SK-N-SH treated with all-trans-retinoic acid at 6 μM for 48 hours (cell line): ENCODE data around the gene DST.

Source experiments
- ATAC-seq: fragments of 200-7000 bp; cut with Tn5 transposase; 3 replicates; pipeline ENCODE4 v1.9.1; 2020; ENCODE audit warnings: mild to moderate bottlenecking, moderate library complexity
- ARNTL ChIP-seq: fragments of 450-650 bp; formaldehyde crosslinking; IDR thresholded peaks from 2 replicates; pipeline ENCODE4 v1.5.0; 2020; ENCODE audit warnings: low read depth, mild to moderate bottlenecking, moderate library complexity, borderline replicate concordance
- BACH2 ChIP-seq: fragments of 250-450 bp; sonication (Bioruptor Pico); IDR thresholded peaks from 2 replicates; pipeline ENCODE4 v1.9.0; 2021; ENCODE audit warnings: mild to moderate bottlenecking, borderline replicate concordance
- CSDC2 ChIP-seq: fragments of 250-450 bp; sonication (Bioruptor Pico); IDR thresholded peaks from 2 replicates; pipeline ENCODE4 v1.5.0; 2020; ENCODE audit warnings: mild to moderate bottlenecking, moderate library complexity
- ESRRG ChIP-seq: fragments of 250-450 bp; sonication (Bioruptor Pico); IDR thresholded peaks from 2 replicates; pipeline ENCODE4 v1.6.1; 2021; ENCODE audit warnings: mild to moderate bottlenecking
- GLIS3 ChIP-seq: fragments of 250-450 bp; sonication (Bioruptor Pico); IDR thresholded peaks from 2 replicates; pipeline ENCODE4 v1.5.0; 2020; ENCODE audit warnings: mild to moderate bottlenecking, moderate library complexity
- ISL1 ChIP-seq: fragments of 250-450 bp; sonication (Bioruptor Pico); IDR thresholded peaks from 2 replicates; pipeline ENCODE4 v2.1.2; 2022; ENCODE audit warnings: mild to moderate bottlenecking, moderate library complexity
- OSR1 ChIP-seq: fragments of 250-450 bp; sonication (Bioruptor Pico); IDR thresholded peaks from 2 replicates; pipeline ENCODE4 v1.8.0; 2022; ENCODE audit warnings: moderate library complexity, mild to moderate bottlenecking, inconsistent platforms
- PPARA ChIP-seq: fragments of 250-450 bp; sonication (Bioruptor Pico); IDR thresholded peaks from 2 replicates; pipeline ENCODE4 v1.5.0; 2020; ENCODE audit warnings: mild to moderate bottlenecking, borderline replicate concordance
- RARB ChIP-seq: fragments of 250-450 bp; sonication (Bioruptor Pico); IDR thresholded peaks from 2 replicates; pipeline ENCODE4 v1.8.0; 2021; ENCODE audit warnings: mild to moderate bottlenecking, moderate library complexity
- SNAI2 ChIP-seq: fragments of 250-450 bp; sonication (Bioruptor Pico); IDR thresholded peaks from 2 replicates; pipeline ENCODE4 v1.5.0; 2020; ENCODE audit warnings: mild to moderate bottlenecking, moderate library complexity
- TCF4 ChIP-seq: fragments of 250-450 bp; sonication (Bioruptor Pico); IDR thresholded peaks from 2 replicates; pipeline ENCODE4 v1.8.0; 2021; ENCODE audit warnings: mild to moderate bottlenecking, moderate library complexity, borderline replicate concordance
- TOX ChIP-seq: fragments of 250-450 bp; sonication (Bioruptor Pico); IDR thresholded peaks from 2 replicates; pipeline ENCODE4 v1.8.0; 2021; ENCODE audit warnings: mild to moderate bottlenecking, moderate library complexity, borderline replicate concordance
- ZC3H10 ChIP-seq: fragments of 250-450 bp; sonication (Bioruptor Pico); IDR thresholded peaks from 2 replicates; pipeline ENCODE4 v1.5.1; 2021; ENCODE audit warnings: mild to moderate bottlenecking, moderate library complexity
- ZFP3 ChIP-seq: fragments of 250-450 bp; sonication (Bioruptor Pico); IDR thresholded peaks from 2 replicates; pipeline ENCODE4 v1.5.0; 2020; ENCODE audit warnings: mild to moderate bottlenecking, moderate library complexity
- ZFP30 ChIP-seq: fragments of 450-650 bp; formaldehyde crosslinking; IDR thresholded peaks from 2 replicates; pipeline ENCODE4 v1.5.0; 2022; ENCODE audit warnings: mild to moderate bottlenecking, moderate library complexity
- ZNF565 ChIP-seq: fragments of 450-650 bp; formaldehyde crosslinking; conservative IDR thresholded peaks from 2 replicates; pipeline ENCODE4 v1.5.0; 2020; ENCODE audit warnings: low read depth, mild to moderate bottlenecking, moderate library complexity
- ZNF70 ChIP-seq: fragments of 450-650 bp; formaldehyde crosslinking; IDR thresholded peaks from 2 replicates; pipeline ENCODE4 v1.5.0; 2020; ENCODE audit warnings: mild to moderate bottlenecking, moderate library complexity
- ZNF8 ChIP-seq: fragments of 450-650 bp; formaldehyde crosslinking; IDR thresholded peaks from 2 replicates; pipeline ENCODE4 v1.5.0; 2020; ENCODE audit warnings: mild to moderate bottlenecking, moderate library complexity
- TF ChIP-seq, protein P1 (sequence below): fragments of 250-450 bp; sonication (Bioruptor Pico); IDR thresholded peaks from 2 replicates; pipeline ENCODE4 v1.8.0; 2021; ENCODE audit warnings: low read depth, mild to moderate bottlenecking, moderate library complexity, borderline replicate concordance
- TF ChIP-seq, protein P2 (sequence below): fragments of 250-450 bp; sonication (Bioruptor Pico); IDR thresholded peaks from 2 replicates; pipeline ENCODE4 v1.5.0; 2020; ENCODE audit warnings: mild to moderate bottlenecking, moderate library complexity
- TF ChIP-seq, protein P3 (sequence below): fragments of 250-450 bp; sonication (Bioruptor Pico); IDR thresholded peaks from 2 replicates; pipeline ENCODE4 v1.5.1; 2020; ENCODE audit warnings: low read depth, mild to moderate bottlenecking, moderate library complexity
- TF ChIP-seq, protein P4 (sequence below): fragments of 250-450 bp; sonication (Bioruptor Pico); IDR thresholded peaks from 2 replicates; pipeline ENCODE4 v1.5.1; 2021; ENCODE audit warnings: mild to moderate bottlenecking, moderate library complexity

The DST gene

DNA sequence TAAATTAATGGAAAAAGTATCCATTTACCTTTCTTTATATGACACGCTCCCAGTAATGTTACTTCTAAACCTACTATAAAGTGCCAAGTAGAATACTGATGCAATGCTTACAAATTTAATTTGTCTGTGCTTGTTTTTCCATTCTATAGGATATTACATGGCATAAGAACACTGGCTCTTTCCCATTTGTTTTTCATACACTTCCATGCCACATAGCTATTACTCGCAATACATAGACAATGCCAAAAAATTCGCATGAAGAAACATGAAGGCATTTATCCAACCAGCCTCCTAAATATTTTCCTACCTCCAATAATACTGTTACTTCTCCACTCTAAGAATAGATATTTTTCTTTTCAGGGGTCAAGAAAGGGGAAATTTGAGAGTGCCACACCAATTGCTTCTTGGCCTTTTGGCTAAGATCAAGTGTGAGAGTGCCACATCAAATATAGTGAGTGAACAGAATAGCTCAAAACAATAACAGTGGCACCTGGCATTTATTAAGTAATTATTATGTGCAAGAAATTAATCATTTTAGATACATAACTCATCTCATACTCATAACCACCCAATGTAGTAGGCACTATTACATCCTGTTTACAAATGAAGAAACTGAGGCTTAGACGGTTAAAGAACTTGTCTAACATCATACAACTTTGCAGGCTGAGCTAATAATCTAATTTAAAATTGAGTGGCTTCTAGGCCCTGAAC, 845 bp upstream of the DST start:
- ATAC-seq, result peak; percentile 17; the same call in 2 of the 3 replicates
- TF ChIP-seq ISL1 (CRISPR knock-in tag) (no peak), RARB (no peak), CSDC2 (CRISPR knock-in tag) (no peak), ZNF8 (CRISPR knock-in tag) (no peak), ZC3H10 (CRISPR knock-in tag) (no peak), ESRRG (CRISPR knock-in tag) (no peak), ARNTL (no peak), ZNF70 (CRISPR knock-in tag) (no peak), TCF4 (CRISPR knock-in tag) (no peak), SNAI2 (CRISPR knock-in tag) (no peak), GLIS3 (CRISPR knock-in tag) (no peak), TOX (CRISPR knock-in tag) (no peak)
- TF ChIP-seq, protein P1, sequence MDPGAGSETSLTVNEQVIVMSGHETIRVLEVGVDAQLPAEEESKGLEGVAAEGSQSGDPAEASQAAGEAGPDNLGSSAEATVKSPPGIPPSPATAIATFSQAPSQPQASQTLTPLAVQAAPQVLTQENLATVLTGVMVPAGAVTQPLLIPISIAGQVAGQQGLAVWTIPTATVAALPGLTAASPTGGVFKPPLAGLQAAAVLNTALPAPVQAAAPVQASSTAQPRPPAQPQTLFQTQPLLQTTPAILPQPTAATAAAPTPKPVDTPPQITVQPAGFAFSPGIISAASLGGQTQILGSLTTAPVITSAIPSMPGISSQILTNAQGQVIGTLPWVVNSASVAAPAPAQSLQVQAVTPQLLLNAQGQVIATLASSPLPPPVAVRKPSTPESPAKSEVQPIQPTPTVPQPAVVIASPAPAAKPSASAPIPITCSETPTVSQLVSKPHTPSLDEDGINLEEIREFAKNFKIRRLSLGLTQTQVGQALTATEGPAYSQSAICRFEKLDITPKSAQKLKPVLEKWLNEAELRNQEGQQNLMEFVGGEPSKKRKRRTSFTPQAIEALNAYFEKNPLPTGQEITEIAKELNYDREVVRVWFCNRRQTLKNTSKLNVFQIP (CRISPR knock-in tag), result no peak
- TF ChIP-seq, protein P2, sequence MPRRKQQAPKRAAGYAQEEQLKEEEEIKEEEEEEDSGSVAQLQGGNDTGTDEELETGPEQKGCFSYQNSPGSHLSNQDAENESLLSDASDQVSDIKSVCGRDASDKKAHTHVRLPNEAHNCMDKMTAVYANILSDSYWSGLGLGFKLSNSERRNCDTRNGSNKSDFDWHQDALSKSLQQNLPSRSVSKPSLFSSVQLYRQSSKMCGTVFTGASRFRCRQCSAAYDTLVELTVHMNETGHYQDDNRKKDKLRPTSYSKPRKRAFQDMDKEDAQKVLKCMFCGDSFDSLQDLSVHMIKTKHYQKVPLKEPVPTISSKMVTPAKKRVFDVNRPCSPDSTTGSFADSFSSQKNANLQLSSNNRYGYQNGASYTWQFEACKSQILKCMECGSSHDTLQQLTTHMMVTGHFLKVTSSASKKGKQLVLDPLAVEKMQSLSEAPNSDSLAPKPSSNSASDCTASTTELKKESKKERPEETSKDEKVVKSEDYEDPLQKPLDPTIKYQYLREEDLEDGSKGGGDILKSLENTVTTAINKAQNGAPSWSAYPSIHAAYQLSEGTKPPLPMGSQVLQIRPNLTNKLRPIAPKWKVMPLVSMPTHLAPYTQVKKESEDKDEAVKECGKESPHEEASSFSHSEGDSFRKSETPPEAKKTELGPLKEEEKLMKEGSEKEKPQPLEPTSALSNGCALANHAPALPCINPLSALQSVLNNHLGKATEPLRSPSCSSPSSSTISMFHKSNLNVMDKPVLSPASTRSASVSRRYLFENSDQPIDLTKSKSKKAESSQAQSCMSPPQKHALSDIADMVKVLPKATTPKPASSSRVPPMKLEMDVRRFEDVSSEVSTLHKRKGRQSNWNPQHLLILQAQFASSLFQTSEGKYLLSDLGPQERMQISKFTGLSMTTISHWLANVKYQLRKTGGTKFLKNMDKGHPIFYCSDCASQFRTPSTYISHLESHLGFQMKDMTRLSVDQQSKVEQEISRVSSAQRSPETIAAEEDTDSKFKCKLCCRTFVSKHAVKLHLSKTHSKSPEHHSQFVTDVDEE (CRISPR knock-in tag), result no peak
- TF ChIP-seq, protein P3, sequence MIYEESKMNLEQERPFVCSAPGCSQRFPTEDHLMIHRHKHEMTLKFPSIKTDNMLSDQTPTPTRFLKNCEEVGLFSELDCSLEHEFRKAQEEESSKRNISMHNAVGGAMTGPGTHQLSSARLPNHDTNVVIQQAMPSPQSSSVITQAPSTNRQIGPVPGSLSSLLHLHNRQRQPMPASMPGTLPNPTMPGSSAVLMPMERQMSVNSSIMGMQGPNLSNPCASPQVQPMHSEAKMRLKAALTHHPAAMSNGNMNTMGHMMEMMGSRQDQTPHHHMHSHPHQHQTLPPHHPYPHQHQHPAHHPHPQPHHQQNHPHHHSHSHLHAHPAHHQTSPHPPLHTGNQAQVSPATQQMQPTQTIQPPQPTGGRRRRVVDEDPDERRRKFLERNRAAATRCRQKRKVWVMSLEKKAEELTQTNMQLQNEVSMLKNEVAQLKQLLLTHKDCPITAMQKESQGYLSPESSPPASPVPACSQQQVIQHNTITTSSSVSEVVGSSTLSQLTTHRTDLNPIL (CRISPR knock-in tag), result no peak
- TF ChIP-seq, protein P4, sequence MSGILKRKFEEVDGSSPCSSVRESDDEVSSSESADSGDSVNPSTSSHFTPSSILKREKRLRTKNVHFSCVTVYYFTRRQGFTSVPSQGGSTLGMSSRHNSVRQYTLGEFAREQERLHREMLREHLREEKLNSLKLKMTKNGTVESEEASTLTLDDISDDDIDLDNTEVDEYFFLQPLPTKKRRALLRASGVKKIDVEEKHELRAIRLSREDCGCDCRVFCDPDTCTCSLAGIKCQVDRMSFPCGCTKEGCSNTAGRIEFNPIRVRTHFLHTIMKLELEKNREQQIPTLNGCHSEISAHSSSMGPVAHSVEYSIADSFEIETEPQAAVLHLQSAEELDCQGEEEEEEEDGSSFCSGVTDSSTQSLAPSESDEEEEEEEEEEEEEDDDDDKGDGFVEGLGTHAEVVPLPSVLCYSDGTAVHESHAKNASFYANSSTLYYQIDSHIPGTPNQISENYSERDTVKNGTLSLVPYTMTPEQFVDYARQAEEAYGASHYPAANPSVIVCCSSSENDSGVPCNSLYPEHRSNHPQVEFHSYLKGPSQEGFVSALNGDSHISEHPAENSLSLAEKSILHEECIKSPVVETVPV (CRISPR knock-in tag), result no peak

DNA sequence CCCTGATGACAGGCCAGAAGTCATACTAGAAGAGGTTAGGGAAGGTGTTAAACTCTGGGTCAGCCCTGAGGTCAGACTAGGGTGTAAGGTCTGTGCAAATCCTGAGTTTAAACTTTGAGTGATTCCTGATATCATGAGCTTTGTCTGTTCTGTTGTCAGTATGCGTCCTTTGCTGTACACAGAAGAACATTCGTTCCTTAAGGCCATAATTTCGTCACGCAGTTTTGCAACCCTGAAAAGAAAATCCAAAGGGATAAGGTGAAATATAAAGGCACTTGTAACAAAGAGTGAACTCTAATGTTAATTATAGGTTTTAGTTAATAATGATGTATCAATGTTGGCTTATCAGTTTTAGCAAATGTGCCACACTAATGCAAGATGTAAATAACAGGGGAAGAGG, 2.3 kb downstream of the DST start:
- ATAC-seq, result no peak
- TF ChIP-seq RARB (no peak), CSDC2 (CRISPR knock-in tag) (no peak), GLIS3 (CRISPR knock-in tag) (no peak), ESRRG (CRISPR knock-in tag) (no peak), OSR1 (CRISPR knock-in tag) (no peak), ZFP30 (CRISPR knock-in tag) (no peak), ZC3H10 (CRISPR knock-in tag) (no peak), TOX (CRISPR knock-in tag) (no peak), ZFP3 (CRISPR knock-in tag) (no peak), ZNF70 (CRISPR knock-in tag) (no peak), BACH2 (CRISPR knock-in tag) (no peak), ARNTL (no peak)
- TF ChIP-seq, protein P1 (CRISPR knock-in tag), result no peak

DNA sequence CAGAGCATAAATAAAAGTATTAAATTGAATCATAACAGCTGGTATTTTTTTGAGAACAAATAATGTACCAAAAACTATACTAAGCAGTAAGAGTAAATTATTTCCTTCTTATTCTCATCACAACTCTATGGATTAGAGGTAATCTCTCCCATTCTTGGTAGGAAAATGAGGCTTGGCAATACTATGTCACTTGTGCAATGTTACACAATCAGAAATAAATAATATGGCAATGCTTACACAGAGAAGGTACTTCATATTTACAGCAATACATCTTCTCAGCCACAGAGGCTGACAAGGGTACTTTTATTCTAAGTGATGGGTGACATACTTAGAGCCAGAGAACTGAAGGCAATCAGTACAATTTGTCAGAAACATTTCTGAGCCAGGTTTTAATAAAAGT, 3.9 kb downstream of the DST start:
- no peak for ATAC-seq
- TF ChIP-seq, protein P4 (CRISPR knock-in tag), result no peak
- no peak for TF ChIP-seq SNAI2 (CRISPR knock-in tag)
- no peak for TF ChIP-seq ZFP3 (CRISPR knock-in tag)
- no peak for TF ChIP-seq CSDC2 (CRISPR knock-in tag)
- no peak for TF ChIP-seq ISL1 (CRISPR knock-in tag)
- no peak for TF ChIP-seq ZNF70 (CRISPR knock-in tag)
- TF ChIP-seq TCF4 (CRISPR knock-in tag), result no peak
- TF ChIP-seq ARNTL, result no peak
- no peak for TF ChIP-seq ZFP30 (CRISPR knock-in tag)
- TF ChIP-seq ZNF565 (CRISPR knock-in tag), result no peak
- TF ChIP-seq, protein P3 (CRISPR knock-in tag), result no peak
- no peak for TF ChIP-seq PPARA
- no peak for TF ChIP-seq TOX (CRISPR knock-in tag)
- TF ChIP-seq BACH2 (CRISPR knock-in tag), result no peak
- no peak for TF ChIP-seq RARB
